Measurements from ENCODE around the gene TROAP.

Gene TROAP

DNA sequence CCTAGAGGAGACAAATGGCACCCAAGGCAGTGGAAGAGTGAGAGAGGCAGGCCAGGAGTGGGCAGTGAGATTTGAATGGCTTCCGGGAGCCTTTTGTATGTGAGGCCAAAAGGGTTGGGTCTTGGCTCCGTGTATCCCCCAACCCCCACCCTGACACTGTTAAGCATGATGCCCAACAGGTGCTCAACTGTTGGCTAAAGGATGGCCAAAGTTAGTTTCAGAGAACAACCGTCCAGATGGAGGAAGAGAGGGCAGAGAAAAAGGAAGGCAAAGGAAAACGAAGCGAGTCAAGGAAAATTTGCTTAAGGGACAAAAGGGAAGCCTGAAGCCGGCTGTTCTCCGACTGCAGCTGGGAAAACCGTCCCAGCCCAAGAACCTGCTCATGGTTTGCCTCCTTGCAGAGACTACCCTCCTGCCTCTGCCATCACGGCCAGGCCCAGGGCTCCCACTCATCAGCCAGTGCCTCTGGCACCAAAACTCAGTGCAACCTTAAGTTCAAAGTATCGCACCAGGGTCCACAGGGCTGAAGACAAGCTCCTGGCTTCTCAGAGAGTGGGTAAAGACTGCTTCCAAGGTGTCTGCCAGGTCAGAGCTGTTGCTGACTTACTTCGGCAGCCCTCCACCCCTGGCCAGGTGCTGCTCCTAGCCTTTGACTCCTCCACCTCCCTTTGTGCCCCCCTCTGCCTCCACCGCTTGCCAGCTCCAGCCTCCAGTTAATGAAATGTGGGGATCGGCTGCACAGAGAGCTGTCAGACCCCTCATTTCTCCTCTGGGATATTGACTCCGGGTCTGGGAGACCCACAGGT is 18.1 kb downstream of the TROAP start:
- no peak for DNase-seq
- Mint-ChIP-seq H3K36me3 (ENCODE audit: low read depth) (no peaks in the 10 kb centered on the region), H3K27me3 (peaks cover 76% of the 10 kb centered on the region), H3K4me3 (no peak overlapping the region), H3K9me3 (no peaks in the 10 kb centered on the region), H3K27ac (no peak overlapping the region), H3K4me1 (peaks cover 40% of the 10 kb centered on the region)
- no peak for ATAC-seq

GRCh38 chr12:49341777-49342065 is 18.7 kb downstream of the TROAP start:
- no peak overlapping the region for H3K27ac Mint-ChIP-seq
- DNase-seq (no peak), ATAC-seq (no peak)
- H3K4me1 Mint-ChIP-seq: peaks cover 44% of the 10 kb centered on the region
- no peaks in the 10 kb centered on the region for H3K36me3 Mint-ChIP-seq (ENCODE audit: low read depth)
- H3K27me3 Mint-ChIP-seq: peaks cover 78% of the 10 kb centered on the region
- no peak overlapping the region for H3K4me3 Mint-ChIP-seq
- no peaks in the 10 kb centered on the region for H3K9me3 Mint-ChIP-seq

DNA sequence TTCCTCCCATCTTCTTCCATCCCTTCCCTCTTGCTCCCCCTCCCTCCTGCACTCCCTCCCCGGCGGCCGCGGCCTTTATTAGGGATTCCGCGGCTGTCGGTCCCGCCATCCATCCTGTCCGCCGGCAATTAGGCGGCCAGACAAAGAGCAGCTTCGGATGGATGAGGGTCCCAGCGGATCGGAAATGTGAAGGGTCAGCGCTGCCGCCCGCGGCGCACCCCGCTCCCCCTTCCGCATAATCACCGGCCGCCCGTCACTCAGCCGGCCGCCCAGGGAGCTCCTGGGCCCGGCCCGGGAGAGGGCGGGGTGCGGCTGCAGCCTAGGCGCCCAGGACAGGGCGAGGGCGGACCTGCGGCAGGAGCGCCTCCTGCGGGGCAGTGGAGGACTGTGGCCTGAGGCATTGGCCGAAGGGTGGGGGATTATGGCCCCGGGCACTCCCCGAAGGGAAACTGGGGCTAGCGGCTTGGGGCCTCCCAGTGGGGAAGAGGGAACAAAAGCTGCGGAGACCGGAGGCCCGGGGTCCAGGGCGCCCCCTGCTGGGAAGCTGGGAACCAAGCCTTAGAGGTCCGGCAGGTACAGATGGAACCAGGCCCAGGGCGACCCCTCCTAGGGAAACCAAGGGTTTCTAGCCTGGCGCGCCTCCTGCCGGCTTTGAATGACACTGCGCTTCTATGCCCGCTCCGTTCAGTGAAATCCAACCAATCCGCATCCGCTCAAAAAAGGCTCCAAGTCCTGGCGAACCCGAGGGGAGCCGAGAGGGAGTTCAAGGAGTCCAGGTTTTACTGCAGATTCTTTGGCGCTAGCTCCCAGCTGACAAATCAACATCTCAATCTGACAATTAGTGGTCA is 19.2 kb downstream of the TROAP start:
- peak; percentile 92 for DNase-seq
- peak overlapping the region; percentile 66 for H3K4me3 Mint-ChIP-seq
- H3K36me3 Mint-ChIP-seq (ENCODE audit: low read depth): no peaks in the 10 kb centered on the region
- peak; percentile 76 for ATAC-seq
- H3K9me3 Mint-ChIP-seq: no peaks in the 10 kb centered on the region
- peaks cover 77% of the 10 kb centered on the region for H3K27me3 Mint-ChIP-seq
- H3K4me1 Mint-ChIP-seq: peaks cover 44% of the 10 kb centered on the region
- no peak overlapping the region for H3K27ac Mint-ChIP-seq

GRCh38 chr12:49342914-49343731 is 20.1 kb downstream of the TROAP start:
- Mint-ChIP-seq H3K4me1 (peaks cover 40% of the 10 kb centered on the region), H3K27me3 (peaks cover 77% of the 10 kb centered on the region), H3K9me3 (no peaks in the 10 kb centered on the region), H3K36me3 (ENCODE audit: low read depth) (no peaks in the 10 kb centered on the region), H3K27ac (peak overlapping the region; percentile 16), H3K4me3 (peak overlapping the region; percentile 66)
- ATAC-seq (peak; percentile 40), DNase-seq (no peak)

GRCh38 chr12:49344486-49345050 is 21.5 kb downstream of the TROAP start:
- Mint-ChIP-seq H3K4me3 (no peak overlapping the region), H3K4me1 (peaks cover 41% of the 10 kb centered on the region), H3K27me3 (peaks cover 72% of the 10 kb centered on the region)

GRCh38 chr12:49345051-49345824 is 22.2 kb downstream of the TROAP start:
- H3K27ac Mint-ChIP-seq: no peak overlapping the region
- peaks cover 41% of the 10 kb centered on the region for H3K4me1 Mint-ChIP-seq
- peak overlapping the region; percentile 49 for H3K4me3 Mint-ChIP-seq
- H3K36me3 Mint-ChIP-seq (ENCODE audit: low read depth): no peaks in the 10 kb centered on the region
- no peak for DNase-seq
- H3K27me3 Mint-ChIP-seq: peaks cover 69% of the 10 kb centered on the region
- no peak for ATAC-seq
- H3K9me3 Mint-ChIP-seq: no peaks in the 10 kb centered on the region

More at GRCh38 chr12:49344486-49345050, 21.5 kb downstream of the TROAP start:
- H3K27ac Mint-ChIP-seq: no peak overlapping the region
- no peak for DNase-seq
- H3K36me3 Mint-ChIP-seq (ENCODE audit: low read depth): no peaks in the 10 kb centered on the region
- no peak for ATAC-seq
- H3K9me3 Mint-ChIP-seq: no peaks in the 10 kb centered on the region

GRCh38 chr12:49345825-49346658 is 23.0 kb downstream of the TROAP start:
- Mint-ChIP-seq H3K4me1 (peaks cover 41% of the 10 kb centered on the region), H3K4me3 (peak overlapping the region; percentile 49), H3K36me3 (ENCODE audit: low read depth) (no peaks in the 10 kb centered on the region), H3K9me3 (no peaks in the 10 kb centered on the region), H3K27me3 (peaks cover 66% of the 10 kb centered on the region), H3K27ac (no peak overlapping the region)
- no peak for ATAC-seq
- DNase-seq: no peak

DNA sequence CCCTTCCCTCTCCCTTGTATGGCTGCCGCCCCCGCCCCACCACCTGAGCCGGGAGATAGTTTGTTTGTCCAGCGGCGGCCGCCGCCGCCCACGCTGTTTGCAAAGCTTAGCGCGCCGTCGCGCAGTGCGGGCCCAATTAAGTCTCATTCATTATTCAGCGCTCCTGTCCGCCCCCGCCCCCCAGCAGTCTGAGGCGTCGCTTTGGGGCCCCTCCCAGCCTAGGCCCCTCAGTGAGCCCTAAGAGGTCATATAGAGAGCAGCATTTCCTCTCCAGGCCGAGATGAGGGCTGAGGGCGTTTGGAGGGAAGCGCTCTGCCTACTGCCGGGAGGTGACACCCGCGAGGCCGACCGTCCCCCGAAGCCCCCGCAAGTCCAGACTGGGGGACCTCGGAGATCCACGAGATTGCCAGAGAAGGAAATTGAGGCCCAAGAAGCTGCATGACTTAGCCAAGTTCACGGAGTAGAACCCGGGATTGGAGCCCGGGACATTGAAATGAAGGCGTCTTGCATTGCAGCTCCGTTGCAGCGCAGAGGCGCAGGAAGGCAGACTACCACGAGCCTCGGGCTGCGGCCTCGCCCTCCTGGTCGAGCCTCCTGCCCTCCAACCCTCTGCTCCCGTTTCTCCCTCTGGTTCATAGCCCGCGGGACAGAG is 23.7 kb downstream of the TROAP start, which contains the start of gene DNAJC22:
DNAJC22 (plus strand) TSS at position 230 of the 652 bp plus-strand sequence. CDS start 1,985 bp downstream, outside the sequence.
- peak within 1 kb of the TSS; percentile 56 for H3K4me3 Mint-ChIP-seq
- no peak for DNase-seq
- peaks cover 41% of the 10 kb centered on the region for H3K4me1 Mint-ChIP-seq
- no peaks in the 10 kb centered on the region for H3K9me3 Mint-ChIP-seq
- H3K36me3 Mint-ChIP-seq (ENCODE audit: low read depth): no peaks in the 10 kb centered on the region
- H3K27me3 Mint-ChIP-seq: peaks cover 61% of the 10 kb centered on the region
- H3K27ac Mint-ChIP-seq: no peak within 1 kb of the TSS
- ATAC-seq: peak; percentile 27

DNA sequence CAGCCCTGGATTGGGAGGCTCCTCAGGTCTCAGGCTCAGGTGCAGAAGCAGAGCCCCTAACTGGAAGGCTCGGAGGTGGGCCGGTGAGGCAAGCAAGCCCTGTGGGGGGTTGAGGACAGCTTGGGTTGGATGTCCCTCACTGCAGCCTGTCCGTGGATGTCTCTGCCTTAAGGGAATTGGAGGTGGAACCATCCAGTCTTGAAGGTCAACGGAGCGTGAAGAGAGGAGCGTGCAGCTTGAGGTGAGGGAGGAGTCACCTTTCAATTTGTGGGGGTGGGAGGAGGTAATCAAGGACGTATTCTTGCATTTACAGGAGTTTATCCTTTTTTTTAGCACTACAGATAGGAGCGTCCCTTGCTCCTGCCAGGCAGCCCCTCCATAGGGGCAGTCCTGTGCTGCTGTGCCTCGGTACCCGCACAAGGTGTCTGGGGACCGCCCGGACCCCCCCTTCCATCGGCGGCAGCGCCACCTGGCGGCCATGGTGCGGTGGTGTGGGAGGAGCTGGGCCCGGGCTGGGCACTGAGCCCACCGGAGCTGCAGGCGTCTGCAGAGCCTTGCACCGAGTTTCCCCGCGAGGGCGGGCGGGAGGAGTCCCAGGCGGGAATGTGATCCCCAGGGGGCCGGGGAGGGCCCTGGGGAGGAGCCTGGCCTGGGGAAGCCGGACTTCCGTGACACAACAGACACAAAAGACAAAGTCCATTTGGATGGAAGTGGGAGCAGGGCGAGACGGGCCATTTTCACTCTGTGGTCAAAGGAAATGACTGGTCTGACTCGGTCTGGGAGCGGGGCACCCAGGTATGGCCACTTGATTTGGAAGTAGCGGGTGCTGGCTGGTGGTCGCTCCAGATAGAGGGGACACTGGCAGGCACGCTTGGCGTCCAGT is 24.5 kb downstream of the TROAP start:
- Mint-ChIP-seq H3K4me1 (peaks cover 41% of the 10 kb centered on the region), H3K36me3 (ENCODE audit: low read depth) (no peaks in the 10 kb centered on the region), H3K9me3 (no peaks in the 10 kb centered on the region), H3K4me3 (peak overlapping the region; percentile 56), H3K27ac (no peak overlapping the region), H3K27me3 (peaks cover 62% of the 10 kb centered on the region)
- ATAC-seq (peak; percentile 75), DNase-seq (peak; percentile 87)

- ATAC-seq: no peak
- Mint-ChIP-seq H3K4me1 (peaks cover 30% of the 10 kb centered on the region), H3K27ac (no peak overlapping the region), H3K27me3 (peaks cover 56% of the 10 kb centered on the region), H3K9me3 (no peaks in the 10 kb centered on the region), H3K36me3 (ENCODE audit: low read depth) (no peaks in the 10 kb centered on the region), H3K4me3 (no peak overlapping the region)
- DNase-seq: no peak
Observed at GRCh38 chr12:49348781-49349180, 25.7 kb downstream of the TROAP start.

DNA sequence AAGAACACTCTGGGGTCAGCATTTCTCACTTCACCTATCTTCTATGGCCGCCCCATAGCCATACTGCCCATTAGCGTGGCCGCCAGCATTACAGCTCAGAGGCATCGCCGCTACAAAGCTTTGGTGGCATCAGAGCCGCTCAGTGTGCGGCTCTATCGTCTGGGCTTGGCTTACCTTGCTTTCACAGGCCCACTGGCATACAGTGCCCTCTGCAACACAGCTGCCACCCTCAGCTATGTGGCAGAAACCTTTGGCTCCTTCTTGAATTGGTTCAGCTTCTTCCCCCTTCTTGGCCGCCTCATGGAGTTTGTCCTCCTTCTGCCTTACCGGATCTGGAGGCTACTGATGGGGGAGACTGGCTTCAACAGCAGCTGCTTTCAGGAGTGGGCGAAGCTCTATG is 26.2 kb downstream of the TROAP start:
- Mint-ChIP-seq H3K27ac (no peak overlapping the region), H3K27me3 (peaks cover 51% of the 10 kb centered on the region), H3K4me3 (no peak overlapping the region), H3K36me3 (ENCODE audit: low read depth) (no peaks in the 10 kb centered on the region), H3K4me1 (peaks cover 25% of the 10 kb centered on the region), H3K9me3 (no peaks in the 10 kb centered on the region)
- DNase-seq (no peak), ATAC-seq (no peak)

DNA sequence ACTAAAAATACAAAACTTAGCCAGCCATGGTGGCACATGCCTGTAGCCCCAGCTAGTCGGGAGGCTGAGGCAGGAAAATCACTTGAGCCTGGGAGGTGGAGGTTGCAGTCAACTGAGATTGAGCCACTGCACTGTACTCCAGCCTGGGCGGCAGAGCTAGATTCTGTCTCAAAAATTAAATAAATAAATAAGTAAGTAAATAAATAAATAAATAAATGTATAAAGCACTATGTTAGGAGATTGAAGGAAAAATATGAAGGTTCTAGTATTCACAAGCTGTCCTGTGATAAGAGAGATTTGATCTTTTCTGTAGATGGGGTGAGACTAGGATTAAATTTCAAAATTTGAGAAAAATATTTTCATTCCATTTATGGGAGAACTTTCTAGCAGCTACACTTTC is 29.3 kb downstream of the TROAP start:
- Mint-ChIP-seq H3K36me3 (ENCODE audit: low read depth) (no peaks in the 10 kb centered on the region), H3K27me3 (peaks cover 41% of the 10 kb centered on the region), H3K4me3 (no peak overlapping the region), H3K27ac (no peak overlapping the region), H3K4me1 (peaks cover 4% of the 10 kb centered on the region), H3K9me3 (no peaks in the 10 kb centered on the region)
- ATAC-seq (no peak), DNase-seq (no peak)
